BJ (cell line): ENCODE results near the gene COX19. TPM values are rescaled to one million over a fixed set of nuclear protein-coding genes. Genes with fewer than 3 reads are reported as not detected.

ENCODE experiments used
- CTCF ChIA-PET: fragments of 350-600 bp; formaldehyde crosslinking; extraction: SDS; loops from one replicate; lab custom pipeline; 2021; ENCODE audit warnings: antibody characterized with exemption, inconsistent platforms; lab: Yijun Ruan, JAX
- POLR2A ChIA-PET: fragments of 300-600 bp; sonication (Branson Sonifier 250); formaldehyde crosslinking; extraction: SDS; loops from one replicate; lab custom pipeline; 2021; ENCODE audit warnings: antibody characterized with exemption; lab: Charles Lee
- DNase-seq: peaks from one replicate; pipeline ENCODE4 v3.0.0-alpha.2; 2011; ENCODE audit warnings: low read depth
- H3K27me3 ChIP-seq: 2 replicates; pipeline ENCODE4 v1.6.0; 2011; ENCODE audit warnings: low read length; ENCODE audit not compliant: control insufficient read depth, insufficient read depth
- H3K36me3 ChIP-seq: 2 replicates; pipeline ENCODE4 v1.5.1; 2011; ENCODE audit warnings: low read length; ENCODE audit not compliant: control insufficient read depth, insufficient read depth
- H3K4me3 ChIP-seq: 2 replicates; pipeline ENCODE4 v1.5.1; 2011; ENCODE audit warnings: low read depth, mild to moderate bottlenecking, control low read depth, low read length
- CTCF ChIP-seq: IDR thresholded peaks from 2 replicates; pipeline ENCODE4 v1.5.1; 2011; ENCODE audit warnings: low read depth, mild to moderate bottlenecking, control low read depth, inconsistent platforms, low read length, moderate library complexity; ENCODE audit not compliant: insufficient read depth
- polyA plus RNA-seq: library from polyadenylated mRNA; depleted of rRNA; stranded (reverse); fragments of >200 nt; gene quantifications from 2 replicates; pipeline ENCODE4 v1.2.3, GENCODE V29; 2011

COX19 gene
- polyA plus RNA-seq, 1 experiment: 5.6 TPM

DNA sequence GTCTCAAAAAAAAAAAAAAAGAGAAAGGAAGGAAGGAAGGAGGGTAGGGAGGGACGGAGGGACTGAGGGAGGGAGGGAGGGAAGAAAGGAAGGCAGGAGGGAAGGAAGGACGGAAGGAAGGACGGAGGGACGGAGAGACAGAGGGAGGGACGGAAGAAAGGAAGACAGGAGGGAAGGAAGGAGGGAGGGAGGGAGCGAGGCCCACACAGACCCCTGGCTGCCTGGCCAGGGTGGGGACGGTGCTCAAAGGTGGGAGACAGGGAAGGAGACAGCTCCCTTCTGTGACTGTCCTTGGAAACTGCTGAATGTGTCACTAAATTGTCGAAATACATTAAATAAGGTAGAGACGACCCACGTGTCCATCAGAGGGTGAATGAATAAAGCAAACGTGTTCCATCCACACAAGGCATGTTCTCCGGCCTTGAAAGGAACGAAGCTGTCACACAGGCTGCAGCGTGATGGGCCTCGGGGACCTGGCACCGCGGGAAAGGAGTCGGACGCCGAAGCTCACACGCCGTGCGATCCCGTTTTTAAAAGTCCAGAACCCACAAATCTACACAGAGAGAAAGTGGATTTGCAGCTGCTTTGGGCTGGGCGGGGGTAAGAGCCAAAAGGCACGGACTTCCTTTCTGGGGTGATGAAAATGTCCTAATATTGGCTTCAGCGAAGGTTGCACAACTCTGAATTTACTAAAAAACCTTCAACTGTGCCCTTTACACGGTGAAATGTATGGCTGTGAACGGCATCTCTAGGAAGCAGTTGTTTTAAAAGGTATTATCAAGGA, 44.2 kb downstream of the COX19 start:
- no peak for TF ChIP-seq CTCF
- ChIA-PET CTCF (no interaction called here), POLR2A (no interaction called here)
- Histone ChIP-seq H3K4me3 (no peak overlapping the region), H3K36me3 (no peaks in the 10 kb centered on the region), H3K27me3 (no peaks in the 10 kb centered on the region)
- DNase-seq: no peak

- POLR2A ChIA-PET: no interaction called here
- TF ChIP-seq CTCF: no peak
- CTCF ChIA-PET: interaction anchor here (0.7 kb wide), 1 partner anchor 116 kb away, joined by 3 read pairs; no protein-coding TSS in a partner anchor
- no peak for DNase-seq
- Histone ChIP-seq H3K4me3 (no peak overlapping the region), H3K36me3 (no peaks in the 10 kb centered on the region), H3K27me3 (no peaks in the 10 kb centered on the region)
Observed at GRCh38 chr7:929311-929711, 46.0 kb downstream of the COX19 start.

GRCh38 chr7:927031-927671, 48.2 kb downstream of the COX19 start:
- Histone ChIP-seq H3K36me3 (no peaks in the 10 kb centered on the region), H3K27me3 (no peaks in the 10 kb centered on the region), H3K4me3 (no peak overlapping the region)
- TF ChIP-seq CTCF: no peak
- ChIA-PET CTCF (no interaction called here), POLR2A (no interaction called here)
- DNase-seq: no peak

DNA sequence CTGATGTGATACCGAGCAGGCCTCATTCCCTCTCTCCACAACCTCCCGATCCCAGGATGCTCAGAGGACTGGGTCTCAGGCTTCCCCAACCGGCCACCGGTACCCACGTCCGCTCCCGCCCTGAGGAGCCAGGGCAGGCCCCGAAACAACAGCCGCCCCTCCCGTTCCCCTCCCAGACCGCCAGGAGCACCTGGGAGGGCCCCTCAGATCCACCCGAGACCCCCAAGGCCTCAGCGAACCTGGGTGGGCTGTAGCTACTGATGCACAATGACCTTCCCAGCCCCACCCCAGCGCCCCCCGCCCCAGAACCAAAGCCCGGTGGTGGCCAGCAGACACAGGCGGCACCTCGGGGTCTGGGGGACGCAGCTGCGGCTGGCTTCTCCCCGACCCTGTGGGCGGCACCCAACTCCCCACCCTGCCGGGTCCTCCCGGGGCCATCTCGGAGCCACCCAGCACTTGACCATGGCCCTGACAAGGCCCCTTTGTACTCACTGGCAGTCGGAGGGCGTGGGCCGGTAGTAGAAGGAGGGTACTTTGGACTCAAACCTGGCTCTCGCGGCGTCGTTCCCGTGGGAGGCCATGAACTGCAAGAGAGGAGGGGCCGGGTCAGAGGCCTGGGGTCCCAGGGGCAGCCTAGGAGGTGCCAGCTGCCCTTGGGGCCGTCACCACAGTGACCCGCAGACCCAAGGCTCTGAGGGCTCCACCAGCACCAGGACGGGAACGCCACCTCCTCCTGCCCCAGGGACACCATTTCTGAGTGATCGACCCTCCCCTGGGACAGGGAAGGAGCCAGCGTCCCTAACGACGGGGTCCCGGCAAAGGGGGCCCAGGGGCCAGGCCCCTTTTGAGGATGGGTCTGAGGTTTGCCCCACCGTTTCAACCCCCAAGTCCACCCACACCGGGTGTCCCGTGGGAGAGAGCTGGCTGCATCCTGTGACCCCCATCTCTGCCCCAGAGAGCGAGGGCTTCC, 49.0 kb downstream of the COX19 start:
- no peak for TF ChIP-seq CTCF
- POLR2A ChIA-PET: no interaction called here
- H3K36me3 ChIP-seq: no peaks in the 10 kb centered on the region

GRCh38 chr7:925601-926000, 49.7 kb downstream of the COX19 start:
- no peaks in the 10 kb centered on the region for H3K36me3 ChIP-seq
- H3K27me3 ChIP-seq: no peaks in the 10 kb centered on the region
- H3K4me3 ChIP-seq: no peak overlapping the region
- no peak for DNase-seq
- ChIA-PET POLR2A (no interaction called here), CTCF (no interaction called here)
- no peak for TF ChIP-seq CTCF

More for the DNA sequence above, 49.0 kb downstream of the COX19 start:
- no peak overlapping the region for H3K4me3 ChIP-seq
- CTCF ChIA-PET: no interaction called here
- H3K27me3 ChIP-seq: no peaks in the 10 kb centered on the region
- DNase-seq: no peak
